HL-60 (cell line): ENCODE data around the gene AADAT.

Experiments
- GABPA ChIP-seq: IDR thresholded peaks from 2 replicates; pipeline ENCODE4 v1.6.1; 2012; ENCODE audit warnings: low read depth
- TF ChIP-seq, protein P1 (sequence below): IDR thresholded peaks from one replicate; pipeline ENCODE4 v1.5.1; 2011; ENCODE audit warnings: low read length, control low read depth, inconsistent platforms; ENCODE audit not compliant: insufficient read depth

DNA sequence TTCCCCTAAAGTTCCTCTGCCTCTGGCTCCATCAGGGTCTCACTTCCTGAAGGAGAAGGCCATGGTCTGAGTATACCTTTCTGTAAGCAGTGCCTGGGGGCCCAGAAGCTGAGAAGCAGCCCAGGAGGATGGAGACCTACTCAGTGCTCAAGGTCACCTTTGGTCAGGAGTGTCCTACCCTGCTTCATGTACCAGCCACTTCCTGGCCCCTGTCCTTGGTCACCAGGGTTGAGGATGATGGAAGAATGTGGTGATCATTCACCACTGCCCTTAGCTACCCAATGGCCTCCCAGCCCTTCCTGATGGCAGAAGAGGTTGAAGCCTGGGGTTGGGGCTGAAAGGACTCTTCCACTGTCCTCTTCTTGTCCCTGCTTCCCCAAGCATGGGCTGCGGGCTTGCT is 54.5 kb downstream of the AADAT start:
- TF ChIP-seq, protein P1, sequence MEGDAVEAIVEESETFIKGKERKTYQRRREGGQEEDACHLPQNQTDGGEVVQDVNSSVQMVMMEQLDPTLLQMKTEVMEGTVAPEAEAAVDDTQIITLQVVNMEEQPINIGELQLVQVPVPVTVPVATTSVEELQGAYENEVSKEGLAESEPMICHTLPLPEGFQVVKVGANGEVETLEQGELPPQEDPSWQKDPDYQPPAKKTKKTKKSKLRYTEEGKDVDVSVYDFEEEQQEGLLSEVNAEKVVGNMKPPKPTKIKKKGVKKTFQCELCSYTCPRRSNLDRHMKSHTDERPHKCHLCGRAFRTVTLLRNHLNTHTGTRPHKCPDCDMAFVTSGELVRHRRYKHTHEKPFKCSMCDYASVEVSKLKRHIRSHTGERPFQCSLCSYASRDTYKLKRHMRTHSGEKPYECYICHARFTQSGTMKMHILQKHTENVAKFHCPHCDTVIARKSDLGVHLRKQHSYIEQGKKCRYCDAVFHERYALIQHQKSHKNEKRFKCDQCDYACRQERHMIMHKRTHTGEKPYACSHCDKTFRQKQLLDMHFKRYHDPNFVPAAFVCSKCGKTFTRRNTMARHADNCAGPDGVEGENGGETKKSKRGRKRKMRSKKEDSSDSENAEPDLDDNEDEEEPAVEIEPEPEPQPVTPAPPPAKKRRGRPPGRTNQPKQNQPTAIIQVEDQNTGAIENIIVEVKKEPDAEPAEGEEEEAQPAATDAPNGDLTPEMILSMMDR, result no peak
- TF ChIP-seq GABPA, result no peak
